Stimulated activated CD4-positive, alpha-beta T cell treated with anti-CD3 and anti-CD28 coated beads, Interleukin-1b, Interleukin-23, amount 100 ng/mL, for 24 hours (primary cell): ENCODE results near the gene GUCY1A1.

Experiments
- DNase-seq, 4 experiments: peaks; one replicate each; pipeline ENCODE4 v3.0.0-alpha.2; 2020; ENCODE audit warnings: low read depth in 4 of 4, low spot score in 1 of 4

The GUCY1A1 gene

GRCh38 chr4:155657985-155658680 lies 8.5 kb upstream of the GUCY1A1 start:
- DNase-seq: no peak

DNA sequence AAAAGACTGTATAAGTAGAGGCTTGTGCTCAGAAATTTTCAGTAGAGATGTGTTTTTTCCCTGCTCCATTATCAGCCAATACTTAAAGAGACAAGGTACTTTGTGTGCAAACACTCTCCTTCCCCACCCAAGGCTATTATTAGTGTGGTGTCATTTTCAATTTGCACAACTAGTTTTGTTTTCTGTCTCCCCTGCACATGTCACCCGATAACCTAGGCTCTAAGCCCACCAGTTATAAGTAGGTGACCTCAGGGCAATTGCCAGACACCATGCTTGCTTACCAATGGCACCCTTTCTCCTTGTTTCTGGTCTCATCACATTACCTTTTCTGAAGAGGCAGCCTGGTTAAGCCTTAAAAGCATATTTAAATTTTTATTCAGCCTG lies 8.0 kb upstream of the GUCY1A1 start:
- no peak for DNase-seq

GRCh38 chr4:155659176-155659575 lies 7.5 kb upstream of the GUCY1A1 start:
- no peak for DNase-seq

DNA sequence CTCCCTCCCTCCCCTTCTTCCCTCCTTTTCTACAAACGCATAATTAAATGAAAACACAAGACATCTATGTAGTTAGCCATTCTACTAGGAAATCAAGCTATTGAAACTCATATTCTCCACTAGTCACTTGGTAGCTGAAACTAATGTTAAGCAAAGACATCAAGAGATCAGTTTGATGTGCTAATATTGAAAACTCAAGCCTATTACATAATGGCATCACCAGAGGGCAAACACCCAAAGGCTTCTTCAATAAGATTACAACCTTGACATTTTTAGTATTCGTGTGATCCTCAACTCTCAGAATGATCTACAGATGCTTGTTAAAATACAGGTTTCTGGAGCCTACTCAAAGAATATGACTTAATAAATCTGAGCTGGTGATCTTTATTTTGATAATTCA lies 6.2 kb upstream of the GUCY1A1 start:
- DNase-seq: no peak

- no peak for DNase-seq
These were observed 1.6 kb upstream of the GUCY1A1 start for GRCh38 chr4:155665054-155665453.

GRCh38 chr4:155667222-155667567 lies 547 bp downstream of the GUCY1A1 start:
- DNase-seq: no peak

DNA sequence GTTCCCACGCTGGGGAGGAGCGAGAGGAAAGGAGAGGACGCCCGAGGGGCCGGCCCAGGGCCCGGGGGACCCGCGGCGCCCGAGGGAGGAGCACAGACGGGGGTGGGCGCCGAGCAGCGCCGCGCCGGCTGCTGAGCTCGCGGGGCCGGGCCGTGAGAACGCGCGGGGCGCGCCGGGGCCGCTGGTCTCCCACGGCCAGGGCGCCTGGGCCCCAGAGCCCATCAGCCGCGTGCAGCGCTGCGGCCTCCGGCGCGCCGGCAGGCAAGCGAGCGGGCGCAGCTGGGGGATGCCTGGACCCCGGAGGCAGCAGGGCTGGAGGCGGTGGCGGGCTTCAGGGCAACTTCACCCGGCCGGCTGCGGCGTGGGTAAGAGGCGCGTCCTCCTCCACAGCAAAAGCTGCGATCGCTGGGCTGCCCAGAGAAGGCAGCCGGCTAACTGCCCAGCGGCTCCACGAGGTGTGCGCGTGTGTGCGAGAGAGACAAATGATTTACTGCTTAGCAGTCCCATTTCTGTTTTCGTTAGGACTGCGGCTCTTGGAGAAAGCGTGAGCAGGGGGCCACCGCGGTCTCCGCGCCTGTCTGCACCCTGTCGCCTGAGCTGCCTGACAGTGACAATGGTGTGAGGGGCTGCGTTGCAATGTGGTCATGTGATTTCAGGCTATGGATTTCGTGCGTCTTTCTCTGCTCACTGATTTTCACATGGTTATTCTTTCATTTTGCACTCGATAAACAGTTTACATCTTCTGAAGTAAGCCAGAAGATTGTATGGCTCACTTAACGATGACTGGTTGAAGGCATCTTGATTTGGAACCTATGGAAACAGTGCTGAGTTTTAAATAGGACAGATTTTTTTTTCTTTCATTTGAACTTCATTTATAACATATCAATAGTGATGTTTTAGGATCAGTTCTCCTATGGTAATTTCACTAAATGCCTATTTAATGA lies 1.2 kb downstream of the GUCY1A1 start:
- no peak for DNase-seq

- DNase-seq: no peak
These were observed 2.1 kb downstream of the GUCY1A1 start for GRCh38 chr4:155668707-155669220.

- DNase-seq: no peak
These were observed 5.7 kb downstream of the GUCY1A1 start for GRCh38 chr4:155672342-155672741.

DNA sequence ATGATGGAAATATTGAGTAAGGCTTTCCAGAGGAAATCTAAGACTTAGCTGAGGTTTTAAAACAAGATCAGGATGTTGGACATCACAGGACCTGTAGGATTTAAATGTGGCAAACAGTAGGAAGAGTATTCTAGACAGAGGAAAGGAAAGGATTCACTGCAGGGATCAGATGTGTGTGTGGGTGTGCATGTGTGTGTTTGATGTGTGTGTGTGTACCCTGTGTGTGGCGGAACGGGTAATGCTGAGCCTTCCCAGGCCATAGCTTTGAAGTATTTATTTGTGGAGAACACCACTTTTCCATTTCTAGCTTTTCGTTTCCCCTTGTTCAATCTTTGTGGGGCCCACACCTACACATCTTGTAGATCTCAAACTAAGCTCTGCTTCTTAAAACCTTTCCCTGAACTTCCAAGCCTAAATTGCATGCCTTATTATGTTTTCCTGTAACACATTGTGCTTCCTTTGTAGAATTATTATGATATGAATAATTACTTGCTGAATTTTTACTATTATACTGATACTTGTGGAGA lies 6.9 kb downstream of the GUCY1A1 start:
- no peak for DNase-seq

DNA sequence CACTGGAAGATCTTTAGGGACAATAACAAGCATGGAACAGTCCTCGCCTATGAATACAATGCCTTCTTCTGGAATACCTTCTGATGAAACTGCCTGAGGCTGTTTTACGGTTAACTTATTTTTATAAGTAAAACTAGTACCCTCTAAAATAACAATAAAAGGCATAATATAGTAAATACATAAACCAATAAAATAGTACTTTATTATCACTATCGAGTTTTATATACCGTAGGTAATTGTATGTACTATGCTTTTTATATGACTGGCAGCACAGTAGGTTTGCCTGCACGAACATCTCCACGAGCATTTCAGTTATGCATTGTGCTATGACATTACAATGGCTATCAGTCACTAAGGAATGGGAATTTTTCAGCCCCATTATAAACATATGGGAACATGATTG lies 8.0 kb downstream of the GUCY1A1 start:
- DNase-seq: no peak

GRCh38 chr4:155675709-155676429 lies 9.2 kb downstream of the GUCY1A1 start:
- DNase-seq: no peak

- no peak for DNase-seq
These were observed 9.8 kb downstream of the GUCY1A1 start for GRCh38 chr4:155676430-155676825.

GRCh38 chr4:155678011-155678410 lies 11.4 kb downstream of the GUCY1A1 start:
- DNase-seq: no peak

GRCh38 chr4:155679343-155679742 lies 12.7 kb downstream of the GUCY1A1 start:
- no peak for DNase-seq

DNA sequence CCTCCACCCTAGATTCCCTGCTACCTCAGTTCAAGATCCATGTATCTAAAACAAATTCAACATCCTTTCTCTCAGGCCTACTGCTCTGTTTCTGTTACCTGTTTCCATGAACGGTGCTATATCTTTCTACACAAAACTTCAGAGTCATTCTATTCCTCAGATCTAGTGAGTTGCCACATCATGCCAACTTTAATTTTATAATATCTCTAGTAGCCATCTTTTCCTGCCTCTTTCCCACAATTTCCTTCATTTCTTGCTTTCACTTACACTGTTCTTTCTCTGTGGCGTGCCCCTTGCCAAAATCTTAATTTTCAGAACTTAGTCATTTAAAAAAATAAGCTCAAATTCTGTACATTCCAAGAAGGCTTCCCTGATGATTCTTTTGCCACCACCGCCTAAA lies 15.2 kb downstream of the GUCY1A1 start:
- DNase-seq: no peak

DNA sequence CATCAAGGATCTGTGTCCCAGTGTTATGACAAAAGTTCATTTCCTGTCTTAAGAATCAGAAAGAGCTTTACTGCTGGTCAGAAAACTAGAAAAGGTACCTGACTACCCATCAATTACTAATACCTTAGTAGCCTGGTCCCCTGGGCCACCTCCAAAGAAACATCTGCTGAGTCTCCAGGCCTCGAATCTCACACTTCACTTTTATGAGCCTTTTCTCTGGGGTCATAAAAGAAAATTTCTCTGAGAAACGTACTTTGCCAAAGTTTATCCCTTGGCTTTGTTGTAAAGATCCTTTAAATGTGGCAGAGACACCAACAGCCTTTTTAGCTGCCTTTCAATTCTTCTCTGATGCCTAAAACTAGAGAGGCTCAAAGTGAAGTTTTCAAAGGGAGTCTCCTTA lies 17.8 kb downstream of the GUCY1A1 start:
- DNase-seq: no peak

- DNase-seq: no peak
These were observed 18.4 kb downstream of the GUCY1A1 start for GRCh38 chr4:155684892-155685541.

GRCh38 chr4:155687380-155687982 lies 20.8 kb downstream of the GUCY1A1 start:
- DNase-seq: no peak

DNA sequence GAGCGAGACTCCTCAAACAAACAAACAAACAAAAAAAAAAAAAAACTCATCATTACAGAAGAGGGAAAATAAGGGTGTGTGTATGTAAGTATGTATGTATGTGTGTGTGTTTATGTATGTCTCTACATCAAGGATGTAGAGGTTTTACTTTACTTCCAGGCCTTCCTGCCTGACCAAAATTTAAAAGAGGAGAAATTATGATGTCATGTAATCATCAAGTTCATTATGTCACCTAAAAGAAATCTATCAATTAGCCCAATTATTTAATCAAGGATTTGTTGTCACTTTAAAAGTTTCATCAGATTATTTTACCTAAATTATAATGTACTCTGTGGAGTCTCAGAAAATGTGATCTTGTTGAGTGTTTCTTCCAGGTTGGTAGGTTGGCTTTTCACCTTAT lies 21.6 kb downstream of the GUCY1A1 start:
- DNase-seq: no peak

DNA sequence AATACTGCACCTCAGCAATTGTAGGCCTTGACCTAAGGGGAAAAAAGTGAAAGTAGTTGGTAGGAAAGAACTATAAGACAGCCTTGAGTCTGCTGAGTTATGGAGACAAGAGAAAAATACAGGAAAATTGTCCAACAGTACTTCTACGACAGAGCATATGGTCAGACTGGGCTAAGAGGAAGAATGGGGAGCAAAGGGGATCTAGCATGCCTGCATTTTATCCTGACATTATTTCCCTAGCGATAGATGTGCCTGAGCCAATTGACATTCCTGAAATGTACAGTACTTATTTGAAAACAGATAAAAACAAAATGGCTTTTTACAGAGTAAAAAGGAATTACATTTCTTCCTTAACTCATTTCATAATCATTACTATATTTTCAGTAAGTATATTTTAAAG lies 22.2 kb downstream of the GUCY1A1 start:
- no peak for DNase-seq
